Measurements from ENCODE around the gene MARCKSL1. TPM values are rescaled to one million over a fixed set of nuclear protein-coding genes. Genes with fewer than 3 reads are reported as not detected.

MARCKSL1 gene
- total RNA-seq, 2 experiments from 2014 or later, result 21.7 to 22.0 TPM

- DNase-seq (no peak), ATAC-seq (ENCODE audit: low read depth) (no peak)
- peaks cover 24% of the 10 kb centered on the region for H3K4me1 Mint-ChIP-seq
- peaks cover 8% of the 10 kb centered on the region for H3K36me3 Mint-ChIP-seq
- H3K27me3 Mint-ChIP-seq, result peaks cover 7% of the 10 kb centered on the region
- H3K27ac Mint-ChIP-seq, result no peak overlapping the region
- H3K9me3 Mint-ChIP-seq, result no peaks in the 10 kb centered on the region
- H3K4me3 Mint-ChIP-seq, result peak overlapping the region; percentile 54
- POLR2A ChIA-PET, result interaction anchor here (0.7 to 3.8 kb wide), 30 partner anchors 9 to 548 kb away, joined by 3 to 33 read pairs (median 8); partner anchors contain the start of genes BSDC1, CCDC28B, FAM229A and HDAC1
Measured at GRCh38 chr1:32336591-32336932, 529 bp upstream of the MARCKSL1 start.

- peaks cover 7% of the 10 kb centered on the region for H3K27me3 Mint-ChIP-seq
- no peaks in the 10 kb centered on the region for H3K9me3 Mint-ChIP-seq
- no peak for DNase-seq
- POLR2A ChIA-PET, result interaction anchor here (0.9 to 3.8 kb wide), 26 partner anchors 10 to 547 kb away, joined by 3 to 33 read pairs (median 8); partner anchors contain the start of genes BSDC1, CCDC28B, FAM229A and HDAC1
- peaks cover 14% of the 10 kb centered on the region for H3K36me3 Mint-ChIP-seq
- peaks cover 24% of the 10 kb centered on the region for H3K4me1 Mint-ChIP-seq
- no peak overlapping the region for H3K4me3 Mint-ChIP-seq
- peak; percentile 19 for ATAC-seq (ENCODE audit: low read depth)
- no peak overlapping the region for H3K27ac Mint-ChIP-seq
Measured at GRCh38 chr1:32335535-32335789, 571 bp downstream of the MARCKSL1 start.

DNA sequence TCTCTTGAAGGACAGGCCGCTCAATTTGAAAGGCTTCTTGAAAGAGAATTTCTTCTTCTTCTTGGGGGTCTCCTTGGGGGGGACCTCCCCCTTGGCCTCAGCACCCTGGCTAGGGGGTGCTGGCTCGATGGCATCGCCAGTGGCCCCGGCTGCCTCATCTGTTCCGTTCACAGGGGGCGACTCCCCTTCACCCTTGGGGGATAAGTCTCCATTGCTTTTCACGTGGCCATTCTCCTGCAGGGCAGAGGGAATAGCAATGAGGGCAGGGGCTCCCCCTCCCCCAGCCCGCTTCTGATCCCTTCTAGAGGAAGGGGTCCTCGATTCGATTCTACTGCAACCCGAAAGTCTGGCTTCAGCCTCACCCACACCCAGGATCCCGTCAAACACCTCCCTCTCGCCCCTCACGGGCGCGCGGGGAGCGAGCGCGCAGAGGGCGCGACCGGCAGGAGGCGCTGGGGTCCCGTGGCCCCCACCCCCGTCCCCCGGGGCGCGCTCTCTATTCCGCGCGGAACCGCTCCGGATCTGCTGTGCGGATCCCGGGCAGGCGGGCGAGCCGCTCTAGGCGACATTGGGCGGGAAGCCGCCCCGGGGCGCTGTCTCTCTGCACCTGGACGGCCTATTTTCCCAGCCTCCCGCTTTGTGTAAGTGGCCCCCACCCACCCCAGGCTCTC, 1.0 kb downstream of the MARCKSL1 start:
- DNase-seq (peak; percentile 74), ATAC-seq (ENCODE audit: low read depth) (peak; percentile 38)
- Mint-ChIP-seq H3K27ac (no peak overlapping the region), H3K36me3 (peaks cover 14% of the 10 kb centered on the region), H3K4me1 (peaks cover 24% of the 10 kb centered on the region), H3K27me3 (peaks cover 7% of the 10 kb centered on the region), H3K4me3 (peak overlapping the region; percentile 85), H3K9me3 (no peaks in the 10 kb centered on the region)
- POLR2A ChIA-PET, result interaction anchor here (1.0 to 3.8 kb wide), 15 partner anchors 11 to 323 kb away, joined by 3 to 33 read pairs (median 9); partner anchors contain the start of genes HDAC1, IQCC and KPNA6

GRCh38 chr1:32334274-32334861, 1.7 kb downstream of the MARCKSL1 start:
- Mint-ChIP-seq H3K9me3 (no peaks in the 10 kb centered on the region), H3K27ac (no peak overlapping the region), H3K27me3 (peaks cover 7% of the 10 kb centered on the region), H3K4me3 (peak overlapping the region; percentile 85), H3K4me1 (peaks cover 27% of the 10 kb centered on the region), H3K36me3 (peaks cover 18% of the 10 kb centered on the region)
- ATAC-seq (ENCODE audit: low read depth), result no peak
- DNase-seq, result no peak
- POLR2A ChIA-PET, result interaction anchor here (0.8 kb wide), 1 partner anchor 119 kb away, joined by 3 read pairs; no protein-coding TSS in a partner anchor

DNA sequence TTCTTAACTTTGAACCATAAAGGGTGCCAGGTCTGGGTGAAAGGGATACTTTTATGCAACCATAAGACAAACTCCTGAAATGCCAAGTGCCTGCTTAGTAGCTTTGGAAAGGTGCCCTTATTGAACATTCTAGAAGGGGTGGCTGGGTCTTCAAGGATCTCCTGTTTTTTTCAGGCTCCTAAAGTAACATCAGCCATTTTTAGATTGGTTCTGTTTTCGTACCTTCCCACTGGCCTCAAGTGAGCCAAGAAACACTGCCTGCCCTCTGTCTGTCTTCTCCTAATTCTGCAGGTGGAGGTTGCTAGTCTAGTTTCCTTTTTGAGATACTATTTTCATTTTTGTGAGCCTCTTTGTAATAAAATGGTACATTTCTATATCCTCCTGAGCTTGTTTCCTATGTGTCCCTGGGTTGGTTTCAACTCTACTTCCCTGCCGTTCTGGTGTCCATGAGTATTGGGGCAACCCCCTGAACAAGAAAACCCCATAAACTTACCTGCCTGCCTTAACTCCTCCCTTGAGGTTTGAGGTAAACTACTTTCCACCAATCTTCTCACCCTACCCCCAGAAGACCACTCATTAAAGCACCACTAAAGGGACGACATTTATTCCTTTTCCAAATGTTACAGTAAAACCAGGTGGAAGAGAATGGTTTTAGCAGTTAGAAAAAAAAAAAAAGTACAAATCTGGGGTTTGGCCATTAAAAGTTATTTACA, 2.6 kb downstream of the MARCKSL1 start:
- Mint-ChIP-seq H3K27ac (no peak overlapping the region), H3K36me3 (peaks cover 25% of the 10 kb centered on the region), H3K9me3 (no peaks in the 10 kb centered on the region), H3K4me3 (no peak overlapping the region), H3K4me1 (peaks cover 24% of the 10 kb centered on the region), H3K27me3 (peaks cover 6% of the 10 kb centered on the region)
- DNase-seq, result no peak
- POLR2A ChIA-PET, result interaction anchor here (0.6 to 1.0 kb wide), 3 partner anchors 62 to 127 kb away, joined by 3 to 4 read pairs (median 3); no protein-coding TSS in a partner anchor
- no peak for ATAC-seq (ENCODE audit: low read depth)

DNA sequence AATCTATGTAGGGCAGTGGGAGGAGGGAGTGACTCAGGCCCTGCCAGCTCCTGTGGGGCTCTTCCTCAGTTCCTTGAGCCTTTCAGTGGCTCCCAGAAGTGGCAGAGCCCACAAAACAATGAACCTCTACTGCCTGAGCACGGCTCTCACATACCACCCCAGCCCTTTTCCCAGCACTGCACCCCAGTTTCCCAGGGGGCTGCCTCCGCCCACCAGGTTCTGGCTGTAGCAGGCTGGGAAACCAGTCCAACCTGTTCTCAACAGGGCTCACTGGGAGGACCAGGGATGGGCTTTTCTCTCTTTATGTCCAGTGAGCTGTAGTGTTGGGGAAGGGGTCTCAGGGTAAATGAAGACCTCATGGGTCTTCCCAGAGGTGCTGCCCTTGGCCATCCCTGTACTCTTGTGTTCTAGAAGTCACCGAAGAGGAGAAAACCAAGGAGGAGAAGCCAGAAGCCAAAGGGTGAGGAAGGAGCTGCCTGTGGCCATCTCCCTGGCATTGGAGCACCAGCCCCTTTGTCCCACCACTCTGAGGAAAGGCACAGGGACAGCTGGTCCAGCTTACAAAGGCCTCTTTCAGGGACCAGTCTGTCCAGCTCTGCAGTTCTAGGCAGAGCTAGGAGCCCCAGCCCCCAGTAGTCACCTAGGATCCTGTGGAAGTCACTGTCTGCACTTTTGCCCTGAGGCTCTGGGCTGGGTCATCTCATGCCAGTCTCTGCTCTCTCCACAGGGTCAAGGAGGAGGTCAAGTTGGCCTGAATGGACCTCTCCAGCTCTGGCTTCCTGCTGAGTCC, 3.5 kb downstream of the MARCKSL1 start:
- H3K27ac Mint-ChIP-seq, result peak overlapping the region; percentile 54
- H3K4me3 Mint-ChIP-seq, result no peak overlapping the region
- POLR2A ChIA-PET, result interaction anchor here (0.6 kb wide), 2 partner anchors 61 to 67 kb away, joined by 4 read pairs; no protein-coding TSS in a partner anchor

GRCh38 chr1:32331549-32331948, 4.5 kb downstream of the MARCKSL1 start:
- H3K9me3 Mint-ChIP-seq, result no peaks in the 10 kb centered on the region
- peaks cover 12% of the 10 kb centered on the region for H3K4me1 Mint-ChIP-seq
- H3K4me3 Mint-ChIP-seq, result no peak overlapping the region
- no peaks in the 10 kb centered on the region for H3K27me3 Mint-ChIP-seq
- H3K36me3 Mint-ChIP-seq, result peaks cover 33% of the 10 kb centered on the region
- no peak for DNase-seq
- no peak for ATAC-seq (ENCODE audit: low read depth)
- POLR2A ChIA-PET, result interaction anchor here (0.6 kb wide), 1 partner anchor 66 kb away, joined by 4 read pairs; no protein-coding TSS in a partner anchor
- H3K27ac Mint-ChIP-seq, result no peak overlapping the region

More for the DNA sequence above, 3.5 kb downstream of the MARCKSL1 start:
- H3K9me3 Mint-ChIP-seq, result no peaks in the 10 kb centered on the region
- H3K36me3 Mint-ChIP-seq, result peaks cover 29% of the 10 kb centered on the region
- no peak for ATAC-seq (ENCODE audit: low read depth)
- no peaks in the 10 kb centered on the region for H3K27me3 Mint-ChIP-seq
- peaks cover 19% of the 10 kb centered on the region for H3K4me1 Mint-ChIP-seq
- no peak for DNase-seq

DNA sequence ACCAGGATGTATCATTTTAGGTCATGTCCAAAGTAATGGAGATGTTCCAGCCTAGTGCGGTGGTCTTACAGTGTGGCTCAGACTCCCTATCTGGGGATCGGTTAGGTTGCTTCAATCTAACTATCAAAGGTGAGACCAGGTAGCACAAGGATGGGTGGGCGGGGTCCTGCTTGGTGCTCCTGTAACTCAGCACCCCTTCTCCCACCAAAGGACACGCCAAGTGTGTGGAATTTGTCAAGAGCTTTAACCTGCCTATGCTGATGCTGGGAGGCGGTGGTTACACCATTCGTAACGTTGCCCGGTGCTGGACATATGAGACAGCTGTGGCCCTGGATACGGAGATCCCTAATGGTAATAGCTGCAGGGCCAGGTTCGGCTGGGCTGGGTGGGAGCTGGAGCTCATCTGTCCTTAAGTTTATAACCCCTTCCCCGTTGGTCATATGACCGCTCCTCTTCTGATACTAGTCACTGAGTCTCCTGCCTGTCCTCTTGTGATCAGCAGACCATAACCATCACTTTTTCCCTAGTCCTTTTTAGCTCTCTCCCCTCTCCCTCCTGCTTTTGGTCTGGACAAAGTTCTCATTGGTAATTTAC, 5.4 kb downstream of the MARCKSL1 start:
- Mint-ChIP-seq H3K9me3 (no peaks in the 10 kb centered on the region), H3K4me1 (peaks cover 12% of the 10 kb centered on the region), H3K27me3 (no peaks in the 10 kb centered on the region), H3K36me3 (peaks cover 35% of the 10 kb centered on the region), H3K4me3 (no peak overlapping the region), H3K27ac (no peak overlapping the region)
- ATAC-seq (ENCODE audit: low read depth), result no peak
- POLR2A ChIA-PET, result no interaction called here
- DNase-seq, result no peak

- peak overlapping the region; percentile 62 for H3K27ac Mint-ChIP-seq
- no peak overlapping the region for H3K4me3 Mint-ChIP-seq
- H3K4me1 Mint-ChIP-seq, result peaks cover 11% of the 10 kb centered on the region
- ATAC-seq (ENCODE audit: low read depth) (no peak), DNase-seq (no peak)
- POLR2A ChIA-PET, result no interaction called here
- H3K27me3 Mint-ChIP-seq, result no peaks in the 10 kb centered on the region
- peaks cover 38% of the 10 kb centered on the region for H3K36me3 Mint-ChIP-seq
- H3K9me3 Mint-ChIP-seq, result no peaks in the 10 kb centered on the region
Measured at GRCh38 chr1:32329931-32330466, 6.0 kb downstream of the MARCKSL1 start.

GRCh38 chr1:32327204-32327603, 8.8 kb downstream of the MARCKSL1 start:
- peaks cover 48% of the 10 kb centered on the region for H3K36me3 Mint-ChIP-seq
- POLR2A ChIA-PET, result no interaction called here
- no peak overlapping the region for H3K4me3 Mint-ChIP-seq
- H3K27me3 Mint-ChIP-seq, result no peaks in the 10 kb centered on the region
- no peak for DNase-seq
- no peaks in the 10 kb centered on the region for H3K9me3 Mint-ChIP-seq
- H3K27ac Mint-ChIP-seq, result no peak overlapping the region
- ATAC-seq (ENCODE audit: low read depth), result no peak
- H3K4me1 Mint-ChIP-seq, result peaks cover 18% of the 10 kb centered on the region

GRCh38 chr1:32321712-32322291, 14.2 kb downstream of the MARCKSL1 start:
- Mint-ChIP-seq H3K36me3 (peaks cover 22% of the 10 kb centered on the region), H3K27me3 (no peaks in the 10 kb centered on the region), H3K4me1 (peaks cover 29% of the 10 kb centered on the region), H3K27ac (peak overlapping the region; percentile 75), H3K4me3 (peak overlapping the region; percentile 48), H3K9me3 (no peaks in the 10 kb centered on the region)
- DNase-seq (no peak), ATAC-seq (ENCODE audit: low read depth) (peak; percentile 86)
- POLR2A ChIA-PET, result interaction anchor here (0.7 to 1.8 kb wide), 13 partner anchors 14 to 125 kb away, joined by 3 to 12 read pairs (median 3); partner anchors contain the start of genes BSDC1, HDAC1, IQCC and MARCKSL1

Data from activated naive CD8-positive, alpha-beta T cell treated with anti-CD3 and anti-CD28 coated beads, Interleukin-2, amount 10 ng/mL, durations not matched to agents 7 days and 5 days (primary cell).